HEK293 (cell line): ENCODE results near the gene SLC5A7.

Experiments used
- CTCF ChIA-PET: fragments of 350-600 bp; formaldehyde crosslinking; extraction: SDS; loops from one replicate; lab custom pipeline; 2021; ENCODE audit warnings: antibody characterized with exemption; lab: Yijun Ruan, JAX
- POLR2A ChIA-PET: fragments of 300-600 bp; formaldehyde crosslinking; extraction: SDS; loops from one replicate; lab custom pipeline; 2020; ENCODE audit warnings: antibody characterized with exemption, inconsistent platforms; lab: Yijun Ruan, JAX
- H3K27ac ChIP-seq: fragments of 200-500 bp; sonication (Bioruptor generic); 2 replicates; pipeline ENCODE4 v1.5.1; 2014; ENCODE audit warnings: low read depth, low read length, control low read depth, inconsistent platforms; ENCODE audit errors: extremely low read depth
- H3K36me3 ChIP-seq, 2 experiments: fragments of 200-500 bp in 1 of 2; sonication (Bioruptor generic) in 1 of 2; 1 replicate in 1 of 2; 2 replicates in 1 of 2; pipeline ENCODE4 v1.5.1; 2014 to 2017; ENCODE audit warnings: inconsistent platforms in 2 of 2, low read length in 2 of 2; ENCODE audit not compliant: control insufficient read depth in 2 of 2, insufficient read depth in 1 of 2
- H3K4me1 ChIP-seq: fragments of 200-500 bp; sonication (Bioruptor generic); 2 replicates; pipeline ENCODE4 v1.5.1; 2014; ENCODE audit warnings: mild to moderate bottlenecking, low read length, inconsistent platforms; ENCODE audit not compliant: control insufficient read depth, insufficient read depth
- H3K4me3 ChIP-seq: 2 replicates; pipeline ENCODE4 v1.5.1; 2011; ENCODE audit warnings: low read depth, mild to moderate bottlenecking, control low read depth, low read length, moderate library complexity
- H3K9me3 ChIP-seq: fragments of 200-500 bp; sonication (Bioruptor generic); 2 replicates; pipeline ENCODE4 v1.5.1; 2014; ENCODE audit warnings: low read depth, low read length, inconsistent platforms; ENCODE audit not compliant: control insufficient read depth, insufficient read depth
- KLF8 ChIP-seq: fragments of 450-650 bp; formaldehyde crosslinking; IDR thresholded peaks from 2 replicates; pipeline ENCODE4 v1.5.1; 2016; ENCODE audit warnings: missing biosample characterization, missing genetic modification characterization
- KLF9 ChIP-seq: fragments of 450-650 bp; formaldehyde crosslinking; IDR thresholded peaks from 2 replicates; pipeline ENCODE4 v1.5.1; 2016; ENCODE audit warnings: missing biosample characterization, missing genetic modification characterization, low read depth
- OVOL3 ChIP-seq: fragments of 450-650 bp; formaldehyde crosslinking; IDR thresholded peaks from 2 replicates; pipeline ENCODE4 v1.5.1; 2016; ENCODE audit warnings: missing biosample characterization, missing genetic modification characterization
- RBAK ChIP-seq: fragments of 450-650 bp; formaldehyde crosslinking; IDR thresholded peaks from 2 replicates; pipeline ENCODE4 v1.5.1; 2016; ENCODE audit warnings: missing biosample characterization, missing genetic modification characterization
- SCRT1 ChIP-seq: fragments of 450-650 bp; formaldehyde crosslinking; IDR thresholded peaks from 2 replicates; pipeline ENCODE4 v1.5.1; 2016; ENCODE audit warnings: missing biosample characterization, missing genetic modification characterization, borderline replicate concordance
- ZBTB20 ChIP-seq: fragments of 450-650 bp; formaldehyde crosslinking; IDR thresholded peaks from 2 replicates; pipeline ENCODE4 v1.5.1; 2016; ENCODE audit warnings: missing biosample characterization, missing genetic modification characterization
- ZEB2 ChIP-seq: fragments of 450-650 bp; formaldehyde crosslinking; IDR thresholded peaks from 2 replicates; pipeline ENCODE4 v1.5.1; 2016; ENCODE audit warnings: missing biosample characterization, missing genetic modification characterization
- ZNF121 ChIP-seq: fragments of 450-650 bp; formaldehyde crosslinking; IDR thresholded peaks from 2 replicates; pipeline ENCODE4 v1.5.1; 2016; ENCODE audit warnings: missing biosample characterization, missing genetic modification characterization
- ZNF132 ChIP-seq: fragments of 450-650 bp; formaldehyde crosslinking; IDR thresholded peaks from 2 replicates; pipeline ENCODE4 v1.5.1; 2017; ENCODE audit warnings: missing biosample characterization, missing genetic modification characterization, borderline replicate concordance
- ZNF133 ChIP-seq: fragments of 450-650 bp; formaldehyde crosslinking; IDR thresholded peaks from 2 replicates; pipeline ENCODE4 v1.5.1; 2016; ENCODE audit warnings: missing biosample characterization, missing genetic modification characterization
- ZNF138 ChIP-seq: fragments of 450-650 bp; formaldehyde crosslinking; IDR thresholded peaks from 2 replicates; pipeline ENCODE4 v1.5.1; 2016; ENCODE audit warnings: missing biosample characterization, missing genetic modification characterization, borderline replicate concordance
- ZNF19 ChIP-seq: fragments of 450-650 bp; formaldehyde crosslinking; IDR thresholded peaks from 2 replicates; pipeline ENCODE4; 2016; ENCODE audit warnings: missing biosample characterization, missing genetic modification characterization, low read depth
- ZNF366 ChIP-seq: fragments of 450-650 bp; formaldehyde crosslinking; conservative IDR thresholded peaks from 2 replicates; pipeline ENCODE4 v1.5.1; 2016; ENCODE audit warnings: missing biosample characterization, missing genetic modification characterization
- ZNF394 ChIP-seq: fragments of 450-650 bp; formaldehyde crosslinking; IDR thresholded peaks from 2 replicates; pipeline ENCODE4 v1.5.1; 2016; ENCODE audit warnings: missing biosample characterization, missing genetic modification characterization, mild to moderate bottlenecking, moderate library complexity, borderline replicate concordance
- ZNF404 ChIP-seq: fragments of 450-650 bp; formaldehyde crosslinking; IDR thresholded peaks from 2 replicates; pipeline ENCODE4 v1.5.1; 2017; ENCODE audit warnings: missing biosample characterization, missing genetic modification characterization
- ZNF558 ChIP-seq: fragments of 450-650 bp; formaldehyde crosslinking; IDR thresholded peaks from 2 replicates; pipeline ENCODE4 v1.5.1; 2016; ENCODE audit warnings: missing biosample characterization, missing genetic modification characterization
- ZNF585B ChIP-seq: fragments of 450-650 bp; formaldehyde crosslinking; IDR thresholded peaks from 2 replicates; pipeline ENCODE4 v1.5.1; 2016; ENCODE audit warnings: missing biosample characterization, missing genetic modification characterization
- ZNF610 ChIP-seq: fragments of 450-650 bp; formaldehyde crosslinking; IDR thresholded peaks from 2 replicates; pipeline ENCODE4 v1.5.1; 2016; ENCODE audit warnings: missing biosample characterization, missing genetic modification characterization, borderline replicate concordance
- ZNF626 ChIP-seq: fragments of 450-650 bp; sonication (Bioruptor Pico); formaldehyde crosslinking; IDR thresholded peaks from 2 replicates; pipeline ENCODE4 v1.5.1; 2018; ENCODE audit warnings: missing biosample characterization, missing genetic modification characterization, inconsistent platforms
- ZNF654 ChIP-seq: fragments of 450-650 bp; formaldehyde crosslinking; IDR thresholded peaks from 2 replicates; pipeline ENCODE4 v1.5.1; 2016; ENCODE audit warnings: low read depth, missing biosample characterization, missing genetic modification characterization
- ZNF658 ChIP-seq: fragments of 450-650 bp; formaldehyde crosslinking; IDR thresholded peaks from 2 replicates; pipeline ENCODE4; 2016; ENCODE audit warnings: missing biosample characterization, missing genetic modification characterization
- ZNF747 ChIP-seq: fragments of 450-650 bp; formaldehyde crosslinking; IDR thresholded peaks from 2 replicates; pipeline ENCODE4 v1.5.1; 2016; ENCODE audit warnings: missing biosample characterization, missing genetic modification characterization
- ZNF777 ChIP-seq: fragments of 450-650 bp; formaldehyde crosslinking; IDR thresholded peaks from 2 replicates; pipeline ENCODE4 v1.5.1; 2017; ENCODE audit warnings: missing biosample characterization, missing genetic modification characterization, borderline replicate concordance
- ZNF791 ChIP-seq: fragments of 450-650 bp; formaldehyde crosslinking; IDR thresholded peaks from 2 replicates; pipeline ENCODE4 v1.5.1; 2016; ENCODE audit warnings: missing biosample characterization, missing genetic modification characterization
- TF ChIP-seq, protein P1 (sequence below): fragments of 450-650 bp; formaldehyde crosslinking; IDR thresholded peaks from 2 replicates; pipeline ENCODE4 v1.5.1; 2017; ENCODE audit warnings: missing biosample characterization, missing genetic modification characterization
- TF ChIP-seq, protein P2 (sequence below): fragments of 450-650 bp; formaldehyde crosslinking; IDR thresholded peaks from 2 replicates; pipeline ENCODE4 v1.5.1; 2016; ENCODE audit warnings: missing biosample characterization, missing genetic modification characterization
- TF ChIP-seq, protein P3 (sequence below): fragments of 450-650 bp; formaldehyde crosslinking; IDR thresholded peaks from 2 replicates; pipeline ENCODE4 v1.5.1; 2017; ENCODE audit warnings: missing biosample characterization, missing genetic modification characterization

SLC5A7 gene

GRCh38 chr2:108026092-108026794, 39.9 kb downstream of the SLC5A7 start (continued):
- TF ChIP-seq ZNF558 (tag by site-specific recombination): no peak
- no peak for TF ChIP-seq ZNF791 (tag by site-specific recombination)

DNA sequence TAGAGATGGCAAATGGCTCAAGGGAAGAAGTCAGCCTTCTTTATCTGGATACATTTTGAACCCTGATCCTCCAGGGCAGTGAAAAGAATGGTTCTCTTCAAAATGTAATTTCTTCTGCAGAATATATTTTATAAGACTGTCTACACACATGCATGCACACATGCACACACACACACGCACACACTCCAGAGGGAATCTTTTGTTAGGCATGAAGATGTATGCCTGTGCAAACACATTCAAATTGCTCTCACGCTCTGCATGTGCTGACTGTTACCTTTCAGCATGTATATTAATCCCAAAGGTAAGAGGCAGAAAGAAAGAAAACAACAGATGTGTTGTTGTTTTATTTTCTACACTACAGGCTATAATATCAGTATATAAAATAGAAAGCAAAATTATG, 43.2 kb downstream of the SLC5A7 start:
- CTCF ChIA-PET: no interaction called here
- no peak for TF ChIP-seq ZBTB20
- TF ChIP-seq, protein P1, sequence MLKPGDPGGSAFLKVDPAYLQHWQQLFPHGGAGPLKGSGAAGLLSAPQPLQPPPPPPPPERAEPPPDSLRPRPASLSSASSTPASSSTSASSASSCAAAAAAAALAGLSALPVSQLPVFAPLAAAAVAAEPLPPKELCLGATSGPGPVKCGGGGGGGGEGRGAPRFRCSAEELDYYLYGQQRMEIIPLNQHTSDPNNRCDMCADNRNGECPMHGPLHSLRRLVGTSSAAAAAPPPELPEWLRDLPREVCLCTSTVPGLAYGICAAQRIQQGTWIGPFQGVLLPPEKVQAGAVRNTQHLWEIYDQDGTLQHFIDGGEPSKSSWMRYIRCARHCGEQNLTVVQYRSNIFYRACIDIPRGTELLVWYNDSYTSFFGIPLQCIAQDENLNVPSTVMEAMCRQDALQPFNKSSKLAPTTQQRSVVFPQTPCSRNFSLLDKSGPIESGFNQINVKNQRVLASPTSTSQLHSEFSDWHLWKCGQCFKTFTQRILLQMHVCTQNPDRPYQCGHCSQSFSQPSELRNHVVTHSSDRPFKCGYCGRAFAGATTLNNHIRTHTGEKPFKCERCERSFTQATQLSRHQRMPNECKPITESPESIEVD (tag by site-specific recombination): no peak
- TF ChIP-seq ZNF121: no peak
- TF ChIP-seq, protein P2, sequence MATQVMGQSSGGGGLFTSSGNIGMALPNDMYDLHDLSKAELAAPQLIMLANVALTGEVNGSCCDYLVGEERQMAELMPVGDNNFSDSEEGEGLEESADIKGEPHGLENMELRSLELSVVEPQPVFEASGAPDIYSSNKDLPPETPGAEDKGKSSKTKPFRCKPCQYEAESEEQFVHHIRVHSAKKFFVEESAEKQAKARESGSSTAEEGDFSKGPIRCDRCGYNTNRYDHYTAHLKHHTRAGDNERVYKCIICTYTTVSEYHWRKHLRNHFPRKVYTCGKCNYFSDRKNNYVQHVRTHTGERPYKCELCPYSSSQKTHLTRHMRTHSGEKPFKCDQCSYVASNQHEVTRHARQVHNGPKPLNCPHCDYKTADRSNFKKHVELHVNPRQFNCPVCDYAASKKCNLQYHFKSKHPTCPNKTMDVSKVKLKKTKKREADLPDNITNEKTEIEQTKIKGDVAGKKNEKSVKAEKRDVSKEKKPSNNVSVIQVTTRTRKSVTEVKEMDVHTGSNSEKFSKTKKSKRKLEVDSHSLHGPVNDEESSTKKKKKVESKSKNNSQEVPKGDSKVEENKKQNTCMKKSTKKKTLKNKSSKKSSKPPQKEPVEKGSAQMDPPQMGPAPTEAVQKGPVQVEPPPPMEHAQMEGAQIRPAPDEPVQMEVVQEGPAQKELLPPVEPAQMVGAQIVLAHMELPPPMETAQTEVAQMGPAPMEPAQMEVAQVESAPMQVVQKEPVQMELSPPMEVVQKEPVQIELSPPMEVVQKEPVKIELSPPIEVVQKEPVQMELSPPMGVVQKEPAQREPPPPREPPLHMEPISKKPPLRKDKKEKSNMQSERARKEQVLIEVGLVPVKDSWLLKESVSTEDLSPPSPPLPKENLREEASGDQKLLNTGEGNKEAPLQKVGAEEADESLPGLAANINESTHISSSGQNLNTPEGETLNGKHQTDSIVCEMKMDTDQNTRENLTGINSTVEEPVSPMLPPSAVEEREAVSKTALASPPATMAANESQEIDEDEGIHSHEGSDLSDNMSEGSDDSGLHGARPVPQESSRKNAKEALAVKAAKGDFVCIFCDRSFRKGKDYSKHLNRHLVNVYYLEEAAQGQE (tag by site-specific recombination): no peak
- no peak for TF ChIP-seq KLF9 (tag by site-specific recombination)
- TF ChIP-seq ZNF366 (tag by site-specific recombination): no peak
- TF ChIP-seq ZNF585B (tag by site-specific recombination): no peak
- TF ChIP-seq ZNF658: no peak
- TF ChIP-seq ZEB2: no peak
- no peak for TF ChIP-seq ZNF19
- TF ChIP-seq RBAK: no peak
- no peak for TF ChIP-seq ZNF626 (tag by site-specific recombination)
- TF ChIP-seq KLF8 (tag by site-specific recombination): no peak
- no peak for TF ChIP-seq ZNF558 (tag by site-specific recombination)
- TF ChIP-seq, all 188 proteins: peak for 0

GRCh38 chr2:108029912-108030311, 43.6 kb downstream of the SLC5A7 start:
- TF ChIP-seq OVOL3: no peak
- TF ChIP-seq ZNF133: no peak
- no peak for TF ChIP-seq ZNF747 (tag by site-specific recombination)
- TF ChIP-seq SCRT1 (tag by site-specific recombination): no peak
- no peak for TF ChIP-seq ZNF654 (tag by site-specific recombination)
- TF ChIP-seq, protein P3, sequence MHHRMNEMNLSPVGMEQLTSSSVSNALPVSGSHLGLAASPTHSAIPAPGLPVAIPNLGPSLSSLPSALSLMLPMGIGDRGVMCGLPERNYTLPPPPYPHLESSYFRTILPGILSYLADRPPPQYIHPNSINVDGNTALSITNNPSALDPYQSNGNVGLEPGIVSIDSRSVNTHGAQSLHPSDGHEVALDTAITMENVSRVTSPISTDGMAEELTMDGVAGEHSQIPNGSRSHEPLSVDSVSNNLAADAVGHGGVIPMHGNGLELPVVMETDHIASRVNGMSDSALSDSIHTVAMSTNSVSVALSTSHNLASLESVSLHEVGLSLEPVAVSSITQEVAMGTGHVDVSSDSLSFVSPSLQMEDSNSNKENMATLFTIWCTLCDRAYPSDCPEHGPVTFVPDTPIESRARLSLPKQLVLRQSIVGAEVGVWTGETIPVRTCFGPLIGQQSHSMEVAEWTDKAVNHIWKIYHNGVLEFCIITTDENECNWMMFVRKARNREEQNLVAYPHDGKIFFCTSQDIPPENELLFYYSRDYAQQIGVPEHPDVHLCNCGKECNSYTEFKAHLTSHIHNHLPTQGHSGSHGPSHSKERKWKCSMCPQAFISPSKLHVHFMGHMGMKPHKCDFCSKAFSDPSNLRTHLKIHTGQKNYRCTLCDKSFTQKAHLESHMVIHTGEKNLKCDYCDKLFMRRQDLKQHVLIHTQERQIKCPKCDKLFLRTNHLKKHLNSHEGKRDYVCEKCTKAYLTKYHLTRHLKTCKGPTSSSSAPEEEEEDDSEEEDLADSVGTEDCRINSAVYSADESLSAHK (tag by site-specific recombination): no peak
- TF ChIP-seq ZNF138 (tag by site-specific recombination): no peak
- no peak for TF ChIP-seq ZNF132 (tag by site-specific recombination)
- TF ChIP-seq ZNF404 (tag by site-specific recombination): no peak
- TF ChIP-seq ZNF394 (tag by site-specific recombination): no peak
- TF ChIP-seq ZNF610: no peak
- TF ChIP-seq ZNF777 (tag by site-specific recombination): no peak
- POLR2A ChIA-PET: no interaction called here

More for the DNA sequence above, 43.2 kb downstream of the SLC5A7 start:
- no peak overlapping the region for H3K27ac ChIP-seq
- no peak overlapping the region for H3K4me3 ChIP-seq
- H3K4me1 ChIP-seq: no peaks in the 10 kb centered on the region
- POLR2A ChIA-PET: no interaction called here
- no peaks in the 10 kb centered on the region for H3K9me3 ChIP-seq
- H3K36me3 ChIP-seq: no peaks in the 10 kb centered on the region

More at GRCh38 chr2:108029912-108030311, 43.6 kb downstream of the SLC5A7 start:
- Histone ChIP-seq H3K9me3 (no peaks in the 10 kb centered on the region), H3K4me3 (no peak overlapping the region), H3K4me1 (no peaks in the 10 kb centered on the region), H3K36me3 (no peaks in the 10 kb centered on the region), H3K27ac (no peak overlapping the region)
- CTCF ChIA-PET: no interaction called here
